GM23338 (cell line): ENCODE data around the gene PRPH. TPM values are rescaled to one million over a fixed set of nuclear protein-coding genes. Genes with fewer than 3 reads are reported as not detected.

Source experiments
- ATAC-seq: fragments of 200-7000 bp; cut with Tn5 transposase; 3 replicates; pipeline ENCODE4 v1.9.1; 2020
- DNase-seq: peaks from one replicate; pipeline ENCODE4 v3.0.0-alpha.2; 2015; ENCODE audit warnings: low spot score
- H2AFZ ChIP-seq: fragments of 200-600 bp; sonication (generic); 2 replicates; pipeline ENCODE4 v1.8.0; 2016; ENCODE audit warnings: antibody characterized with exemption, mild to moderate bottlenecking, moderate library complexity
- H3F3A ChIP-seq: fragments of 200-600 bp; sonication (generic); replicated peaks from 2 replicates; pipeline ENCODE4 v1.8.0; 2017; ENCODE audit warnings: antibody characterized with exemption, mixed run types, low read depth
- H3K27ac ChIP-seq: fragments of 200-600 bp; sonication (generic); 2 replicates; pipeline ENCODE4 v1.6.1; 2016; ENCODE audit warnings: low read depth
- H3K27me3 ChIP-seq: fragments of 200-600 bp; sonication (generic); 2 replicates; pipeline ENCODE4 v1.8.0; 2016; ENCODE audit warnings: mild to moderate bottlenecking, mixed run types, moderate library complexity; ENCODE audit not compliant: insufficient read depth
- H3K36me3 ChIP-seq: fragments of 200-600 bp; sonication (generic); 2 replicates; pipeline ENCODE4 v1.8.0; 2016; ENCODE audit warnings: mild to moderate bottlenecking; ENCODE audit not compliant: insufficient read depth
- H3K4me1 ChIP-seq: fragments of 200-600 bp; sonication (generic); 2 replicates; pipeline ENCODE4 v1.8.0; 2016; ENCODE audit warnings: mild to moderate bottlenecking, moderate library complexity; ENCODE audit not compliant: insufficient read depth
- H3K4me2 ChIP-seq: fragments of 200-600 bp; sonication (generic); 2 replicates; pipeline ENCODE4 v1.7.1; 2017; ENCODE audit warnings: mixed run types
- H3K4me3 ChIP-seq: fragments of 200-600 bp; sonication (generic); 2 replicates; pipeline ENCODE4 v1.6.1; 2016; ENCODE audit warnings: mixed run types
- H3K79me2 ChIP-seq: fragments of 200-600 bp; sonication (generic); replicated peaks from 2 replicates; pipeline ENCODE4 v1.8.0; 2017; ENCODE audit warnings: mild to moderate bottlenecking; ENCODE audit not compliant: insufficient read depth
- H3K9me2 ChIP-seq: fragments of 200-600 bp; sonication (generic); 2 replicates; pipeline ENCODE4 v1.8.0; 2017; ENCODE audit not compliant: insufficient read depth
- H4K20me1 ChIP-seq: fragments of 200-600 bp; sonication (generic); replicated peaks from 2 replicates; pipeline ENCODE4 v1.8.0; 2017; ENCODE audit warnings: mild to moderate bottlenecking; ENCODE audit not compliant: insufficient read depth
- H3K27ac Mint-ChIP-seq: 2 replicates; pipeline ENCODE4 v1.8.0; 2020; ENCODE audit warnings: inconsistent platforms, mild to moderate bottlenecking, moderate library complexity, mixed read lengths
- H3K27me3 Mint-ChIP-seq: 3 replicates; pipeline ENCODE4 v1.8.0; 2022; ENCODE audit warnings: low read depth, mild to moderate bottlenecking, moderate library complexity, mixed read lengths, inconsistent platforms; ENCODE audit not compliant: insufficient read depth, poor library complexity
- H3K36me3 Mint-ChIP-seq: 3 replicates; pipeline ENCODE4 v1.8.0; 2021; ENCODE audit warnings: low read depth, mild to moderate bottlenecking, inconsistent platforms, moderate library complexity, mixed read lengths
- H3K4me1 Mint-ChIP-seq: 3 replicates; pipeline ENCODE4 v1.8.0; 2020; ENCODE audit warnings: mild to moderate bottlenecking, inconsistent platforms, mixed read lengths
- H3K4me3 Mint-ChIP-seq: 3 replicates; pipeline ENCODE4 v1.8.0; 2021; ENCODE audit warnings: moderate library complexity, mild to moderate bottlenecking, inconsistent platforms, mixed read lengths
- H3K9me3 Mint-ChIP-seq: 3 replicates; pipeline ENCODE4 v1.8.0; 2020; ENCODE audit warnings: moderate library complexity, mild to moderate bottlenecking, inconsistent platforms, mixed read lengths
- CREB1 ChIP-seq: fragments of 250-450 bp; sonication (Bioruptor Pico); IDR thresholded peaks from 2 replicates; pipeline ENCODE4 v1.5.0; 2020; ENCODE audit warnings: low read depth, mild to moderate bottlenecking, moderate library complexity
- ETS1 ChIP-seq: IDR thresholded peaks from 2 replicates; pipeline ENCODE4 v1.6.1; 2016; ENCODE audit warnings: antibody characterized with exemption
- EZH2 ChIP-seq: fragments of 200-600 bp; sonication (generic); IDR thresholded peaks from one replicate; pipeline ENCODE4 v1.8.0; 2017; ENCODE audit warnings: antibody characterized with exemption, mild to moderate bottlenecking, low read depth; ENCODE audit not compliant: unreplicated experiment
- EZH2phosphoT487 ChIP-seq: fragments of 200-600 bp; sonication (generic); IDR thresholded peaks from one replicate; pipeline ENCODE4 v1.8.1; 2018; ENCODE audit warnings: antibody characterized with exemption; ENCODE audit not compliant: unreplicated experiment
- JUNB ChIP-seq: IDR thresholded peaks from one replicate; pipeline ENCODE4 v1.6.1; 2016; ENCODE audit warnings: antibody characterized with exemption; ENCODE audit not compliant: unreplicated experiment
- NANOG ChIP-seq: IDR thresholded peaks from 2 replicates; pipeline ENCODE4 v1.6.1; 2016; ENCODE audit warnings: antibody characterized with exemption, borderline replicate concordance
- POLR2AphosphoS5 ChIP-seq: IDR thresholded peaks from 2 replicates; pipeline ENCODE4 v1.6.1; 2016; ENCODE audit warnings: antibody characterized with exemption, low read depth
- REST ChIP-seq: IDR thresholded peaks from one replicate; pipeline ENCODE4 v1.6.1; 2018; ENCODE audit warnings: antibody characterized with exemption; ENCODE audit not compliant: unreplicated experiment
- STAT1 ChIP-seq: IDR thresholded peaks from one replicate; pipeline ENCODE4 v1.6.1; 2016; ENCODE audit warnings: antibody characterized with exemption; ENCODE audit not compliant: unreplicated experiment
- ZNF114 ChIP-seq: fragments of 250-450 bp; sonication (Bioruptor Pico); IDR thresholded peaks from 2 replicates; pipeline ENCODE4 v1.5.0; 2020; ENCODE audit warnings: mild to moderate bottlenecking, moderate library complexity
- ZNF331 ChIP-seq: fragments of 250-450 bp; sonication (Bioruptor Pico); IDR thresholded peaks from 2 replicates; pipeline ENCODE4 v1.5.0; 2020; ENCODE audit warnings: low read depth, mild to moderate bottlenecking, moderate library complexity
- ZNF462 ChIP-seq: fragments of 250-450 bp; sonication (Bioruptor Pico); IDR thresholded peaks from 2 replicates; pipeline ENCODE4 v1.5.0; 2020; ENCODE audit warnings: mild to moderate bottlenecking, moderate library complexity
- polyA plus RNA-seq: library from polyadenylated mRNA; unstranded; fragments of >200 nt; fragmentation: Nextera tagmentation; extraction: Ambion mirVana; gene quantifications from 2 replicates; pipeline ENCODE4 v1.2.1, GENCODE V29; 2016
- total RNA-seq: library from RNA; depleted of rRNA; stranded (reverse); fragments of >200 nt; shearing (Covaris generic); gene quantifications from 2 replicates; pipeline ENCODE4 v1.2.3, GENCODE V29; 2014
- TF ChIP-seq, protein P1 (sequence below), 2 experiments: fragments of 200-600 bp in 1 of 2; sonication (generic) in 1 of 2; conservative IDR thresholded peaks; 2 replicates each; pipeline versions ENCODE4 v1.5.1 to v1.6.1; 2016 to 2017; ENCODE audit warnings: antibody characterized with exemption in 2 of 2, low read depth in 2 of 2, mild to moderate bottlenecking in 2 of 2, moderate library complexity in 1 of 2

PRPH gene
- total and polyA plus RNA-seq, 2 experiments from 2014 or later = 0.24 to 0.36 TPM

- Histone ChIP-seq H3K27ac (no peak overlapping the region), H4K20me1 (peaks cover 22% of the 10 kb centered on the region), H3F3A (peaks cover 8% of the 10 kb centered on the region; the same call in 1 of the 2 replicates), H2AFZ (no peak overlapping the region), H3K9me2 (no peaks in the 10 kb centered on the region), H3K4me1 (peaks cover 10% of the 10 kb centered on the region; the same call in 1 of the 2 replicates), H3K27me3 (peaks cover 6% of the 10 kb centered on the region; the same call in 1 of the 2 replicates), H3K36me3 (peaks cover 6% of the 10 kb centered on the region), H3K4me2 (peak overlapping the region; percentile 97), H3K79me2 (peaks cover 42% of the 10 kb centered on the region), H3K4me3 (peak overlapping the region; percentile 99)
- Mint-ChIP-seq H3K27me3 (peaks cover 15% of the 10 kb centered on the region), H3K4me3 (peak overlapping the region; percentile 91), H3K4me1 (peaks cover 13% of the 10 kb centered on the region; the same call in 2 of the 3 replicates), H3K36me3 (peaks cover 32% of the 10 kb centered on the region), H3K9me3 (peaks cover 9% of the 10 kb centered on the region; the same call in 1 of the 3 replicates), H3K27ac (no peak overlapping the region)
- ATAC-seq = no peak
- DNase-seq = no peak
- TF ChIP-seq POLR2AphosphoS5 = no peak
- TF ChIP-seq STAT1 = no peak
- no peak for TF ChIP-seq CREB1 (CRISPR knock-in tag)
- no peak for TF ChIP-seq REST
- no peak for TF ChIP-seq ZNF331 (CRISPR knock-in tag)
- TF ChIP-seq ZNF462 (CRISPR knock-in tag) = no peak
- TF ChIP-seq, protein P1, sequence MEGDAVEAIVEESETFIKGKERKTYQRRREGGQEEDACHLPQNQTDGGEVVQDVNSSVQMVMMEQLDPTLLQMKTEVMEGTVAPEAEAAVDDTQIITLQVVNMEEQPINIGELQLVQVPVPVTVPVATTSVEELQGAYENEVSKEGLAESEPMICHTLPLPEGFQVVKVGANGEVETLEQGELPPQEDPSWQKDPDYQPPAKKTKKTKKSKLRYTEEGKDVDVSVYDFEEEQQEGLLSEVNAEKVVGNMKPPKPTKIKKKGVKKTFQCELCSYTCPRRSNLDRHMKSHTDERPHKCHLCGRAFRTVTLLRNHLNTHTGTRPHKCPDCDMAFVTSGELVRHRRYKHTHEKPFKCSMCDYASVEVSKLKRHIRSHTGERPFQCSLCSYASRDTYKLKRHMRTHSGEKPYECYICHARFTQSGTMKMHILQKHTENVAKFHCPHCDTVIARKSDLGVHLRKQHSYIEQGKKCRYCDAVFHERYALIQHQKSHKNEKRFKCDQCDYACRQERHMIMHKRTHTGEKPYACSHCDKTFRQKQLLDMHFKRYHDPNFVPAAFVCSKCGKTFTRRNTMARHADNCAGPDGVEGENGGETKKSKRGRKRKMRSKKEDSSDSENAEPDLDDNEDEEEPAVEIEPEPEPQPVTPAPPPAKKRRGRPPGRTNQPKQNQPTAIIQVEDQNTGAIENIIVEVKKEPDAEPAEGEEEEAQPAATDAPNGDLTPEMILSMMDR (conservative IDR thresholded peaks at IDR 0.05; ENCODE audit: low read depth in 2 of 2) = no peak
- TF ChIP-seq ZNF114 (CRISPR knock-in tag) = no peak
- TF ChIP-seq EZH2phosphoT487 = no peak
- TF ChIP-seq NANOG = no peak
- TF ChIP-seq ETS1 = no peak
- TF ChIP-seq JUNB = no peak
- TF ChIP-seq EZH2 = no peak
Measured at GRCh38 chr12:49263400-49263763, 31.6 kb upstream of the PRPH start.
